D341Med (cell line): ENCODE data around the gene CRB2.

ENCODE experiments used
- DNase-seq: peaks from one replicate; pipeline ENCODE4 v3.0.0; 2012; ENCODE audit warnings: low spot score

CRB2 gene

DNA sequence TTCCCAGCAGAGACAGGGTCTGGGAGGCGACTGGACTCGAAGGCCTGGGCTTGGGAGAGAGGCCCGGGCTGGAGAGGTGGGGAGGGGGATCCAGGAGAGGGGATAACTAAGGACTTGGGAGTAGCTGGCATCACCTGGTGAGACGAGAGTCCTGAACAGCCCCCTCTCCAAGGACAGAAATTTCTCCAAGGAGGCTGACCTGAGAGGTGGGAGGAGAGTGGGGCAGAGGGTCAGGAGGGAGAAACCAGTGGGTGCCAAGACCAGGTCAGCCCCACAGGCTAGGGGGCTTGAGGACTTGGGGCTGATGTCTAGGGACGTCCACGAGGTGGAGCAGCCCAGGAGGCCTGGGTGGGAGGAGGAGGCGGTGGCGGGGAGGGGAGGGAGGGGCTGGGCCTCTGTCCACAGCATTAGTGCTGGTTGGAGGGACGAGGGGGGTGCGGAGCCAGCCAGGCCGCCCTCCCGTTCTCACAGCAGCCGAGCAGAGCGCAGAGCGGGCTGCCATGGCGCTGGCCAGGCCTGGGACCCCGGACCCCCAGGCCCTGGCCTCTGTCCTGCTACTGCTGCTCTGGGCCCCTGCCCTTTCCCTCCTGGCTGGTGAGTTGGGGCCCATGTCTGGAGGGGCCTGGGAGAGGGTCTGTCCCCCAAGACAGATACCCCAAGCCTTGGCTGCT, at the start of gene CRB2:
Gene CRB2, plus strand, starts transcription at position 437 of the 671 bp plus-strand sequence. Its CDS starts 64 bp downstream, at position 501.
- no peak for DNase-seq

GRCh38 chr9:123309611-123310010, 46.4 kb upstream of the CRB2 start:
- no peak for DNase-seq

GRCh38 chr9:123310551-123311249, 45.3 kb upstream of the CRB2 start:
- DNase-seq, result no peak

- DNase-seq, result no peak
These were observed 44.7 kb upstream of the CRB2 start for GRCh38 chr9:123311250-123311752.

DNA sequence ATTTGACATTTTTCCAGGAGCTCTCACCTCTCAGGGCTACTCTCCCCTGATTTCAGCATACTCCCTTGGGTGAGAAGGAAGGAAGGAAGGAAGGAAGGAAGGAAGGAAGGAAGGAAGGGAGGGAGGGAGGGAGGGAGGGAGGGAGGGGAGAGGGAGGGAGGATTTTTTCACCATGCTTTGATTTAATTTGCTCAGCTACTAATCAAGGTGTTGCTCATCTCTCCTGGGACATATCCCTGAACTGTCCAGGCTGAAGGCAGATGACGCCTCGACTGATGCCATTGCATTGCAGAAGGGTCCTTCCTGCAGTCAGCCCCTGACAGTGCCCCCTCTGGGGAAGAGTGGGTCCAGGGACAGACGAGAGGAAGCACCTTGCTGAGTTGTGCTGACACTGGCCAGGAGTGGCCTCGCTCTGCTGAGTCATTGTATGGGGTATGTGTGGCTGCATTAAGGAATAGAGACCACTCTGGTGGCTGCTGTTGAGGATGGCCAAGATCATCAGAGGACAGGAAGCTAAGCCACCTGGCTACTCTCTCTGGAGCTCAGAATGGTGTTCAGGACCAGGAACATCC, 43.6 kb upstream of the CRB2 start:
- DNase-seq, result no peak

DNA sequence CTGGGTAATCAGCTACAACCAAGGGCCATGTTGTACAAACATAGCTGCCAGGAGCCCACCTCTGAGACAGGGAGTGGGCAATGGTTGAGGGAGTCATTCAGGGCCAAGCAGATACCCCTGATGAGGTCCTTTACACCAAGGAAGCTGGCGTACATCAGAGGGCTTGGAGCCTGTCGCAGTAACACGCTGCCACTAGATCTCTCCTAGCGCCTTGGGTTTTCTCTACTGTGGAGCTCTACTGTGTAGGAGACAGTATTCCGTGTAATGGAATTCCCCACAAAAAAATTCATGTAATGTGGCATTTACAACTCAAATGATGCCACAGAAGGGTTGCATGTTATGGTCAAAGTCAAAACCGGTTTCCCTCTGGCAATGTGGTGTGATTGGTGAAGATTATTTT, 41.4 kb upstream of the CRB2 start:
- DNase-seq, result no peak

DNA sequence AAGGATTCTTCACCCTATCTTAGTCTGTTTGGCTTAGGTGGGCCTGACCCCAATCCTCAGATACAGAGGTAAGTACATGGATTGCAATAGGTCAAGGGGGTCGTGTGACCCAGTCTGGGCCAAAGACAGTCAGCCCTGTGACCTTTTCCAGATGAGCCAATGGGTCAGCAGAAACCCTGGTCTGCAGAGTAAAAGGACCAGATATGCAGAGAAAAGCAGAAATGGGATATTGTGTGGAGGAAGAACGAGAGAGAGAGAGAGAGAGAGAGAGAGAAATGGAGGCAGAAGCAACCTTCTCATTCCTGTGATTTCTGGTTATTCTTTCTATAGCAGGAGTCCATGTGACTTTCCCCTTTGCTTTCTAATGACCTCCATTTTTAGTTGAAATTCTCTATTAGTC, 40.4 kb upstream of the CRB2 start:
- DNase-seq, result no peak

DNA sequence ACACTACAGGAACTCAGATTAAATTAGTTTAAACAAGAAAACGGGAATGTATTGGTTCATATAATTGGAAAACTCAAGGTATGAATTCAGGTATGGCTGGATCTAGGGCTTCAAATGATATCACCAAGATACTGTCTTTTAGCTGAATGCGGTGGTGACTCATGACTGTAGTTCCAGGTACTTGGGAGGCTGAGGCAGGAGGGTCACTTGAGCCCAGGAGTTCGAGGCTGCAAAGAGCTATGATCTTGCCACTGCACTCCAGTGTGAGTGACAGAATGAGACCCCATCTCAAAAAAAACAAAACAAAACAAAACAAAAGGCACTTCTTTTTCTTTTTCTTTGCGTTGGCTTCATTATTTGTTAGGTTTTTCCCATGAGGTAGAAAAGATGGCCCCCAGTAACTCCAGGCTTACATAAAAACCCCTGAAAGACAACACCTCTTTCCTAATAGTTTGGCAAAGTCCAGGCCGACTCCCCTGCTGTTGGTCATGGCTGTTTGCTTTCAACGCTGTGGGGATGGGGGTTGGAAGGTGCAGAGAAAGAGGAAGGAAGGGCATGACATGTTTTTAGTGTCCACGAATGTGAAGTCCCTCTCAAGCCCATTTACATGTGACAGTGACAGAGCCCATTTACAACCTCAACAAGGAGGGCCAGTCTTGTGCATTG, 39.8 kb upstream of the CRB2 start:
- no peak for DNase-seq

DNA sequence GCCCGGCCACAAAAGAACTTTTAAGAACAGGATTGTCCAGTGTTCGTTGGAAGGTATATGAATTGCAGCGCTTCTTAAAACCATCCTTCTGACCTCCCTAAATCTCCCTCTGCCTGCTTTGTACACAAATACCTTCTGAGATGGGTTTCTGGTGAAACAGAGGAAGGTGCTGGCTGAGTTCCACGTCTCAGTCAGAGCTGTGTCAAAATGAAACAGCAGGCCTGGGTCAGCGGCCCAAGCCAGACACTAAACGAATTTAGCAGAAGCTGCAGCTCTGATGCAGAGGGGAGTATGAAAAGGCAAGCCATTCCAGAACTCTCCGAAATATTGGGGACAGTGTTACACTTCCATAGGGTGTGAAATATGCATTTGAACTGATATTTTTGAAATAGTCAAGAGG, 37.8 kb upstream of the CRB2 start:
- no peak for DNase-seq

- DNase-seq, result no peak
These were observed 37.0 kb upstream of the CRB2 start for GRCh38 chr9:123318961-123319421.

- no peak for DNase-seq
These were observed 36.3 kb upstream of the CRB2 start for GRCh38 chr9:123319541-123320339.

DNA sequence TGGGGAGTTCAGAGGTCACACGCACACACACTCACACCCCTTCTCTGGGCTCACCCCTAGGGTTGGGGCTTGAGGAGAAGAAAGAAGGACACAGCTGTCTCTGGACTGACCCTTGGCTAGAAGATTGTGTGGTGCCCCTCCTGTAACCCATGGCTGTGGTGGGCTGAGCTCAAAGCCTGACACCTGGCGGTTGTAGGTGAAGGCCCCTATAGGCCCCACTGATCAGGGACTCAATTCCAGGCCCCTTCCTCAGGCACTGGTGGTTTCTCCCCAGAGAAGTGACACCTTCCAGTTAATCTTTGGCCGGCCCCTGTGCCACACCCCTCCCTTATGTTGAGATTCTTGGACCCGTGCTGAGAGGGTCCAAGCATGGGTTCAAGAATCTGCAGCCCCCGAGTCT, 35.2 kb upstream of the CRB2 start:
- no peak for DNase-seq

DNA sequence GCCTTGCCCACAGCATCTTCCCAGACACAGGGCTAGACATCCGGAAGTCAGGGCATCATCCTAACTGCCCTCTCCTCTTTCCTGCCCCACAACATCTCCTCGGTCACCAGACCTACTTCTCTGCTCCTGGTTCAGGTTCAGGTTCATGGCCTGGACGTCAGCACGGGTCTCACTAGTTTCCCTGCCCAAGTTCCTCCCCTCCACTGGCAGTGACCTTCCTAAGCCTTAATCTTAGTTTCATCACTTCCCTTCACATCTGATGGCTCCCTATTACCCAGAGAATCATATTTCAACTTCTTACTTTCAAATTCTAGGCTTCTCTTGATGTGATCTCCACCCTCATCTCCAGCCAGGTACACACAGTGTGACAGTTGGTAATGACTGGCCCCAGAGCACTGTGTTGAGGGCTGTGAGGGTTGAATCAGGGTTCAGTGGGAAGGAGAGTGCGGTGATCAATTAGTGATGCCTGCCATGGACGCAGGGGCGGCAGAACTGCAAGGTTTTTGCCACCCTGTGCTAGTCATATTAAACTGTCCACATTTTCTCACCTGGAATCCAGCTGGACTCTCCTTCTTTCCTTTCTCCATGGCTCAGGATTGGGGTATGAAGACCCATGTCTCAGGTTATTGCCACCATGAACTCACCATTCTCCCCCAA, 34.3 kb upstream of the CRB2 start:
- no peak for DNase-seq

DNA sequence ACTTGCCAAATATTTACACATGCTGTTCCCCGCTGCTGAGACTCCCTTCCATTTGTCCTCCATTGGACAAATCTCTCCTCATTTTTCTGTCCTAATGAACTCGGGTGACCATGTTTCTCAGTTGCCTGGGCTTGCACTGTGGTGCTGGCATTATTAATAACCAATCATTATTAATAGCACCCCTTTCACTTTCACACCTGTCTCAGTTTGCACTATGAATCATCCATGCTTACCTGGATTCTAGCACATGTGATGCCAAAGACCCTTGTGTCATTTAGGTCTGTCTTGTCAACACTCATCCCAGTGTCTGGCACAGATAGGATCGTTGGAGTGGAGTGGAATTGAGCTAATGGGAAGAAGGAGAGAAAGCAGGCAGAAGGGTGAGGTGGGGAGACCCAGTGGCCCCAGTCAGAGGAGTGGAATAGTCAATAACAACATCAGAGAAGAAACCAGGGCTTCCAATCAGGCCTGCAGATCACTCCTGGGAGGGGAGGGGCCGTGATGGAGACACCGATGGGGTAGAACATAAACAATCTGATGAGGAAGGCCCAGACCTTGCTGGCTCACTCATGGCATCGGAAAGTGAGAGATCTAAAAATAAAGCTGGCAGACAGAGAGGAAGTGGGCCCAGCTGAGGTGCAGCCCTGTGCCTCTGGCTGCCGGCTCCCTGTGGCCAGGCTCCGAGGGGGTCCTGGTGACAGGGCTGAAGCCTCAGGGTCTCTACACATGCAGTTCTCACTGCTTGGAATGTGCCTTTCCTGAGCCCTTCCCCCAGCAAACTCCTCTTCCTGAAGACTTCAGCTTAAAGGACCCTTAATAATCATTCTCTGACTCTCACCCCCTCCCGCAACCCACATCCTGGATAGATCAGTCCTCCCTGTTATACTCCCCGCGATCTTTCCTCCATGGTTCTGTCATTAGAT, 33.5 kb upstream of the CRB2 start:
- DNase-seq, result no peak

GRCh38 chr9:123323196-123324013, 32.6 kb upstream of the CRB2 start:
- no peak for DNase-seq

DNA sequence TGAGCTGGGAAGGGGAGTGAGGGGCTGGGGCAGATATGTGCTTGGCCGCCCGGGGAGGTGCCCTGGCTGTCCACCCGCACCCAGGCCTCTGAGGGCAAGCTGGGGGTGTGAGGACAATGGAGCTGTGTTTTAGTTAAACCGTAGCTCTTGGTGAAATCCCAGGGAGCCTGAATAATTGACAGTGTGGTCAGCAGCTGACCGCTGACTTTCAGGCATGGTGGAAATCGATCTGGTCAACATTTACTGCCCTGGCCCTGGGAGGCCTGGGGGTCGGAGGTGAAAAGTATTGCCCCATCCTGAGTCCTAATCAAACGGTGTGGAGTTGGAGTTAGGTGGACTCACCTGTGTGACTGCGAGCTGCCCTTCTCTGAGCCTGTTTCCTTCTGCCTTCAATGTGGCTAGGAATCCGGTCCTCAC, 31.2 kb upstream of the CRB2 start:
- no peak for DNase-seq

DNA sequence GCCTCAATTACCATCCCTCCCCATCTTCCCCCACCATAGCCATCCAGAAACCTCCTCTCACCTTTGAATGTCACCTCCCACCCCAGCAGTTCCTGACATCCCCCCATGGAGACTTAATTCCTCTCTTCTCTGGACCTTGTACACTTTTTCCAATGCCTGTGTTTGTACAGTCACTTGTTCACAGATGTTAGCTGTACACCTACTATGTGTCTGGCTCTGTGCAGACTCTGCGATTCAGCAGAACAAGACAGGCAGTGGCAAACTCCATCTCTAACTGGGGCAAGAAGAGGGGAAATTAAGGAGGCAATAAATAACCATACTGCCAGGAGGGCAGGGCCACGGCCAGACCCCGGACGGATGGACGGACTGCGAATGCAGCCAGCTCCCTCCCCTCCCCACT, 29.8 kb upstream of the CRB2 start:
- no peak for DNase-seq

DNA sequence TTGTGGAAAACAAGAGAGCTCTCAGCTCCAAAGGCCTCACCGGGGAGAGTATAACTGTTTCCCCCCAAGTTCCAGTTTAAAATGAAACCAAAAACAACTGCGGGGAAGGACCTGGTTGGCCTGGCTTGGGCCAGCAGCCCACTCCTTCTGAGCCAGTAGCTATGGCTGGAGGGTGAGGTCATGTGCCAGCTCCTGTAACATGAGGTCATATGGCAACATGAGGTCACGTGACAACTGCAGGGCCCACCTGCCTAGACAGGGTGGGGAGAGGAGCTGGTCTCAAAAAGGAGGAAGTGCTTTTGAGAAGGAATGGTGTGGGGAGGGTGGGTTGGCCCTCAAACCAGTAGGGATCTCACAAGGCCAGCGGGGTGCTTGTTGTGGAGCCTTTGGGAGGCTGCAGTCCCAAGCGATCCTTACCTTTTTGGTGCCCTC, 29.3 kb upstream of the CRB2 start:
- no peak for DNase-seq

- no peak for DNase-seq
These were observed 28.3 kb upstream of the CRB2 start for GRCh38 chr9:123327697-123328100.
